ENCODE results near the gene MORN1.

Gene MORN1

GRCh38 chr1:2323451-2323974 lies 67.8 kb downstream of the MORN1 start:
- Mint-ChIP-seq H3K36me3 (no peaks in the 10 kb centered on the region), H3K27me3 (peaks cover 12 to 31% of the 10 kb centered on the region in 2 donors), H3K4me3 (no peak overlapping the region), H3K9me3 (no peaks in the 10 kb centered on the region), H3K4me1 (peaks cover 4 to 8% of the 10 kb centered on the region in 2 donors), H3K27ac (no peak overlapping the region)
- DNase-seq = no peak
- no peak for ATAC-seq (replicated peaks)

GRCh38 chr1:2322581-2323211 lies 68.7 kb downstream of the MORN1 start:
- DNase-seq = no peak

DNA sequence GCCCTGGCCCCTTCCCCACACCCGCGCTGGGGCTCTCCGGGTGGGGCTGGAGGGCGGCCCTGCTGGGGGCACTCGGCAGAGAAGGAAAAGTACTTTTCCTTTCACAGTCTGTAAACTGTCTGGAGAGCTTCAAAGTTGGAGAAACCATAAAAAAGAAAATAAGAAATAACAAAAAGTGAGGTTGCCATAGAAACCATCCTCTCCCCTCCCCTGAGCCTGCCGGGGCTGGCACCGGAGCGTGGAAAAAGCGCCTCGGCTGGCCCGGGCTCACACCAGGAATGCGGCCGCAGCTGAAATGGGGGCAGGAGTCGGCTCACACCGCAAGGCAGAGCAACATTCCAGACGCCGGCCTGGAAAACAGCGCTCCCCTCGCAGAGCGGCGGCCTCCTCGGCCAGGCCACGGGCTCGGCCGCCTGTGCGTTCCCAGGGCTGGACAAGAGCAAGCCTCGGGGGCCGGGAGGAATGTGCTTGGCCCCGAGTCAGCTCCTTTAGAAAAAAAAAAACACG lies 69.2 kb downstream of the MORN1 start:
- Mint-ChIP-seq H3K4me3 (no peak overlapping the region), H3K27ac (no peak overlapping the region), H3K9me3 (no peaks in the 10 kb centered on the region), H3K4me1 (peaks cover 2 to 8% of the 10 kb centered on the region in 2 donors), H3K27me3 (peaks cover 8 to 28% of the 10 kb centered on the region in 2 donors), H3K36me3 (no peaks in the 10 kb centered on the region)
- no peak for ATAC-seq (replicated peaks)
- DNase-seq = no peak

More at GRCh38 chr1:2322581-2323211, 68.7 kb downstream of the MORN1 start:
- Mint-ChIP-seq H3K4me3 (no peak overlapping the region), H3K36me3 (no peaks in the 10 kb centered on the region), H3K27me3 (peaks cover 12 to 31% of the 10 kb centered on the region in 2 donors), H3K27ac (no peak overlapping the region), H3K9me3 (no peaks in the 10 kb centered on the region), H3K4me1 (peaks cover 4 to 8% of the 10 kb centered on the region in 2 donors)
- no peak for ATAC-seq (replicated peaks)

GRCh38 chr1:2320760-2321667 lies 70.3 kb downstream of the MORN1 start:
- ATAC-seq (replicated peaks) (no peak), DNase-seq (no peak)
- Mint-ChIP-seq H3K4me3 (no peak overlapping the region), H3K27ac (no peak overlapping the region), H3K4me1 (peaks cover 0 to 8% of the 10 kb centered on the region in 2 donors), H3K9me3 (no peaks in the 10 kb centered on the region), H3K36me3 (no peaks in the 10 kb centered on the region), H3K27me3 (peaks cover 5 to 25% of the 10 kb centered on the region in 2 donors)

- Mint-ChIP-seq H3K36me3 (no peaks in the 10 kb centered on the region), H3K4me3 (no peak overlapping the region), H3K27ac (no peak overlapping the region)
These were observed 71.3 kb downstream of the MORN1 start for GRCh38 chr1:2320006-2320405.

DNA sequence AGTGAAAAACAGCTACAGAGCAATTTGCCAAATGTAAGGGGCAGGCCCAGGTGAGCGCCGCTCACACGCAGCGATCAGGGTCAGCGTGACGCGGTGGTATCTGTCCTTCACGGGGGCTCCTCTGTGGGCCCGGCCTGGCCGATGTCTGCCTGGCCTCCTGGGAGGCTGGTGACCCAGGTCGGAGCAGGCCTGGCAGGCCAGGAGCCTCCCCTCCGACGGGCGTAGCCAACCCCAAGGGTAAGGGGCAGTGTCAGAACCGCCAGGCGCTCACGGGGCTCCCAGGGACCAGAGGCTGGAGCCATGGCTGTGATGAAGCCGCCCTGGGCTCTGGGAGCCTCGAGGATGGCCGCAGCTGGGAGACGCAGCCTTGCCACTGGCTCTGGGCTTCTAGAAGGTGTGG lies 72.1 kb downstream of the MORN1 start:
- Mint-ChIP-seq H3K27ac (no peak overlapping the region), H3K36me3 (no peaks in the 10 kb centered on the region), H3K4me3 (no peak overlapping the region), H3K4me1 (peaks cover 0 to 15% of the 10 kb centered on the region in 2 donors), H3K9me3 (no peaks in the 10 kb centered on the region), H3K27me3 (peaks cover 0 to 19% of the 10 kb centered on the region in 2 donors)
- ATAC-seq (replicated peaks) (no peak), DNase-seq (no peak)

More at GRCh38 chr1:2320006-2320405, 71.3 kb downstream of the MORN1 start:
- Mint-ChIP-seq H3K27me3 (peaks cover 1 to 22% of the 10 kb centered on the region in 2 donors), H3K4me1 (peaks cover 0 to 15% of the 10 kb centered on the region in 2 donors), H3K9me3 (no peaks in the 10 kb centered on the region)
- DNase-seq = no peak
- no peak for ATAC-seq (replicated peaks)

- Mint-ChIP-seq H3K4me1 (peaks cover 2 to 21% of the 10 kb centered on the region in 2 donors), H3K27me3 (peaks cover 0 to 19% of the 10 kb centered on the region in 2 donors), H3K9me3 (no peaks in the 10 kb centered on the region), H3K27ac (no peak overlapping the region), H3K36me3 (no peaks in the 10 kb centered on the region), H3K4me3 (no peak overlapping the region)
- ATAC-seq (replicated peaks) = no peak
- no peak for DNase-seq
These were observed 72.8 kb downstream of the MORN1 start for GRCh38 chr1:2318314-2319278.

DNA sequence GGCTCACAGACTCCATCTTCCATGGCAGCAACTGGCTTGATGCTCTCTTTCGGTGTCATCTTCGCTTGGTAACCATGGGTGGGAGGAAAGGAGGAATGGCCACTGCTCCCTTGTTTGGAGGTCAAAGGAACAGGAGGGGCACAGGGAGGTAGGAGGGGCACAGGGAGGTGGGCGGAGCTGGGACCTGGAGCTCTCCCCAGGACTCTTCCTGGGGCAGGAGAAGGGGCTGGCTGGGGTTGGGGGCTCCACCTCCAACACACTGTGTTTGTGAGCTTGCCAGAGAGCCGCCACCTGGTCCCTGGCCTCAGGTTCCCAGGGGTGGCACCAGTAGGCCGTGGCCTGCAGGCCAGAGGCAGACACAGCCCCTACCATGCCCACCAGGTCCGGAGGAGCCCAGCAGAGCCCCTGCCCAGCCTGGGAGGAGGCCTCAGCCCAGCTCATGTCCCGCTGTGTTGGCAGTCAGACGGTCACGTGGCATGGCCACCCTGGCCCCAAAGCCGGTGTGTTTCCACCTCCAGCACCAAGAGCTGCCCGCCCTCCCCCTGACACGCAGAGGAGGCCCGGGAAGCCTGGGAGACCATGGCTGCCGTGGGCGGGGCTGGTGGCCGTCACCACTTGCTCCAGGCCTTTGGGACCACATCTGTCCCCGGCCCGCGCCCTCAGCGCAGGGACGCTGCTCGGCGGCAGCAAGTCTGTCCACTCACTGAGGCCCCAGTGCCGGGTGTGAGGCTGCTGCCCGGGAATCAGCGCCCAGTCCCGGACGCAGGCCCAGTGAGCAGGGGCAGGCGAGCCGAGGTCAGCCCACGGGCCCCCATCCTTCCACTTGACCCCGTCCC lies 73.9 kb downstream of the MORN1 start:
- H3K9me3 Mint-ChIP-seq = no peaks in the 10 kb centered on the region
- peaks cover 0 to 19% of the 10 kb centered on the region in 2 donors for H3K27me3 Mint-ChIP-seq
- H3K27ac Mint-ChIP-seq = no peak overlapping the region
- peaks cover 9 to 33% of the 10 kb centered on the region in 2 donors for H3K4me1 Mint-ChIP-seq
- DNase-seq (no peak), ATAC-seq (replicated peaks) (no peak)
- H3K4me3 Mint-ChIP-seq = peak overlapping the region in 1 of 2 donors; percentile 3
- no peaks in the 10 kb centered on the region for H3K36me3 Mint-ChIP-seq

- no peaks in the 10 kb centered on the region for H3K9me3 Mint-ChIP-seq
- ATAC-seq (replicated peaks) (no peak), DNase-seq (no peak)
- H3K4me3 Mint-ChIP-seq = no peak overlapping the region
- H3K27ac Mint-ChIP-seq = no peak overlapping the region
- H3K36me3 Mint-ChIP-seq = no peaks in the 10 kb centered on the region
- peaks cover 0 to 12% of the 10 kb centered on the region in 2 donors for H3K27me3 Mint-ChIP-seq
- peaks cover 11 to 35% of the 10 kb centered on the region in 2 donors for H3K4me1 Mint-ChIP-seq
These were observed 74.8 kb downstream of the MORN1 start for GRCh38 chr1:2316451-2316961.

DNA sequence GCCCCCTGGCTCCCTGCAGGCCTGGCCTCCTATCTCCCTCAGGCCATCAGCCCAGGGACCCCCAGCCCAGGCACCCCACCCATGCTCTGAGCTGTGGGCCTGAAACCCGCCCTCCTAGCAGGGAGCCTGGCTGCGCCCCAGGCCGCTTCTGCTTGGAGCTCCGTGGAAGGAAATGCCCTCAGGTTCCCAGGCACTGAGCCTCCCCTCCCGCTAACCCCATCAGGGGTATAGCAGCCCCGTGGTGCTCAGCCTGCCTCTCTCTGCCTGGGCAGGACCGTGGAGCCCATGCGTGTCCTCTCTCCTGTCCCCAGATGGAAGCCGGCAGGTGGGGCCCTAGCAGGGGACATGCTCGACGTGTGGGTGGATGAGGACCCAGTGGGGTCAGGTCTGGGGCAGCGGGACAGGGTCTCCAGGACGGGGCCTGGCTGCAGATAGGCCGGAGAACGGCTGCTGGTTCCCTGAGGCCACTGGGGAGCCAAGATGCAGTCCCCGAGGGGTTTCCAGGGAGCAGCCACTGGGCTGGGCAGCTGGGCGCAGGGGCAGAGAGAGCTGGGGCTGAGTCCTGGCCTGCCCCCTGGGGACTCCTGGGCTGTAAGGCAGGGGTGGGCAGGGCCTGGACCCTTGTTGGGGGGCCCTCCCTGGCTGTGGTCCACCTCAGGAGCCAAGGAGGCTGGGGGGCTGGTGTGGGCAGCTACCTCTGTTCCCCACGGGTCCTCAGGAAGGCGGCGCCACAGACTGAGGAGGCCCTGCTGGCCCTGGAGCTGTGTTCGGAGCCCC lies 75.5 kb downstream of the MORN1 start:
- Mint-ChIP-seq H3K27me3 (peaks cover 0 to 5% of the 10 kb centered on the region in 2 donors), H3K27ac (peak overlapping the region; percentile 86), H3K36me3 (peaks cover 0 to 3% of the 10 kb centered on the region in 2 donors), H3K4me1 (peaks cover 14 to 34% of the 10 kb centered on the region in 2 donors), H3K9me3 (no peaks in the 10 kb centered on the region), H3K4me3 (peak overlapping the region; percentile 75 to 82)
- DNase-seq = no peak
- no peak for ATAC-seq (replicated peaks)

GRCh38 chr1:2314803-2315673 lies 76.3 kb downstream of the MORN1 start:
- DNase-seq (no peak), ATAC-seq (replicated peaks) (peak; percentile 31 to 55)
- peaks cover 14 to 34% of the 10 kb centered on the region in 2 donors for H3K4me1 Mint-ChIP-seq
- no peaks in the 10 kb centered on the region for H3K27me3 Mint-ChIP-seq
- H3K27ac Mint-ChIP-seq = peak overlapping the region; percentile 86
- peaks cover 0 to 7% of the 10 kb centered on the region in 2 donors for H3K36me3 Mint-ChIP-seq
- H3K4me3 Mint-ChIP-seq = peak overlapping the region; percentile 75 to 82
- H3K9me3 Mint-ChIP-seq = no peaks in the 10 kb centered on the region
